Tibial artery (tissue), 4 donors: ENCODE data around the gene NOX3.

Source experiments
- DNase-seq, 2 donors: peaks; one replicate each; pipeline ENCODE4 v3.0.0-alpha.2; 2019
- H3K27ac ChIP-seq, 2 donors: fragments of 200-600 bp; sonication (generic) in 1 of 2; 1 replicate in 1 of 2; 2 replicates in 1 of 2; pipeline ENCODE4 v1.5.1; 2018 to 2019; ENCODE audit warnings: mild to moderate bottlenecking in 1 of 2
- H3K27me3 ChIP-seq, 2 donors: fragments of 200-600 bp; sonication (generic) in 1 of 2; one replicate each; pipeline versions ENCODE4 v1.5.1 to v1.6.0; 2016 to 2019
- H3K36me3 ChIP-seq, 3 donors: fragments of 200-600 bp; sonication (generic) in 2 of 3; one replicate each; pipeline ENCODE4 v1.5.1; 2016 to 2019; ENCODE audit warnings: mild to moderate bottlenecking in 2 of 3
- H3K4me1 ChIP-seq, 4 donors: fragments of 200-600 bp; sonication (generic) in 2 of 4; 1 replicate in 3 of 4; 2 replicates in 1 of 4; pipeline ENCODE4 v1.5.1; 2016 to 2019
- H3K4me3 ChIP-seq, 2 donors: fragments of 200-600 bp; sonication (generic) in 1 of 2; 1 replicate in 1 of 2; 2 replicates in 1 of 2; pipeline ENCODE4 v1.5.1; 2018 to 2019; ENCODE audit warnings: mild to moderate bottlenecking in 2 of 2
- H3K9me3 ChIP-seq, 3 donors: fragments of 200-600 bp; sonication (generic) in 1 of 3; one replicate each; pipeline ENCODE4 v1.5.1; 2016 to 2019
- CTCF ChIP-seq, 2 experiments: fragments of 200-600 bp in 1 of 2; fragments of 450-650 bp in 1 of 2; IDR thresholded peaks; one replicate each; pipeline ENCODE4 v1.5.1; 2017 to 2019; ENCODE audit warnings: antibody characterized with exemption in 2 of 2, mild to moderate bottlenecking in 1 of 2, moderate library complexity in 1 of 2
- intact Hi-C: fragments of 100-400 bp; cut with DNase I; formaldehyde crosslinking; loops from one replicate; pipeline ENCODE4 v1.15.0; 2023; ENCODE audit warnings: low total_unique reads

Gene NOX3

DNA sequence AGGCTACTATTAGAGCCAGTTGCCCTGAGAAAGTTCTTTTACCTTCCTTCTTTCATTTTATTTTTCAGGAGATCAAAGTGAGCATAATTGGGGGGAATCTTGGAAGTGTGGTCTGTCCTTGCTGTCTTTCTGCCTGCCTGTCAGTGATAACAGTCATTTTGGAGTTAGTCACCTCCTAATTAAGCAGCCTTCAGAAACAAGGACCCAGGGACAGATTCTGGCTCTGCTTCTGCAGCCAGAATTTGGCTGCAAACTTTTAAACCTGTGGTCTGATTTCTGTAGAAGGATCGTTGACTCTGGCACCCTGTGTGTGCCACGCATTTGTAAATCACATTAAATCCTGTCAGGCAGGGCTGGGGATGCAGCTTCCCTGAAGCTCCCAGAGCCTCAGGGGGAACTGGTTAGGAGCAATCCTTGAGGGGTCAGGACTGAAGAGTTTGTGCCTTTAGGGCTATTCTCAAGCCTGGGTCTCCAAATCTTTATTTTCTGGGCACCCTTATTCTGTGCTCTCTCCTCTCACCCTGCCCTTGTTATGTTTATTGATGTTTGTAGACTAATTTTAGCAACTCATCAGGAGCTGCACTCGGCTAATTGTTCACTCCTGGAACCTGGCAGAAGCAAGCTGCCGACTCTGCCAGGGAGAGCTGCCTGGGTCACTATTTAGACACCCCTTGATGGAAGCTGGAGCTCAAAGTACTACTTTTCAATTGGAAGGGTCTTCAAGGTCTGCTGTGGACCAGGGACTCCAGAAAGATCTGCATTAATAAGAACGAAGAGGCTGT is 6.8 kb downstream of the NOX3 start:
- intact Hi-C loops: no loop called here
- Histone ChIP-seq H3K4me3 (no peak overlapping the region), H3K4me1 (no peaks in the 10 kb centered on the region), H3K9me3 (no peaks in the 10 kb centered on the region), H3K36me3 (no peaks in the 10 kb centered on the region), H3K27ac (no peak overlapping the region), H3K27me3 (peaks cover 0 to 4% of the 10 kb centered on the region in 2 donors)
- TF ChIP-seq CTCF (IDR thresholded peaks at IDR 0.05): no peak
- DNase-seq: no peak

DNA sequence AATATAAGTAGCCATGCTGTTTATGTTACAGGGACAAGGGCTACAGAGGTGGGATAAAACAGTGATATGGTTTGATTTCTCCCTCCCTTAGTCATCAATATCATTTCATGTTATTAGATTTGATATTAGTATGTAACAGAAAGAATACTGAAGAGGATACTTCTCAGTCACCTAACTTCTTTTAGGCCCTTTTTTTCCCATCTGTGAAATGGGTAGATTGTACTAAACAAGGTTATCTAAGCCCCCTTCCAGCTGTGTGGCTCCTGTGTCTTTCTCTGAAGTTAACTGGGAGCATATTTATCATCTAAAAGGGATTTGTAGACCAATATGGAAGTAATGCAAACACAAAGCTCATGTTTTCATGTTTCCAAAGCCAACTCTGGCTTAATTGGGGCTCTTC is 7.7 kb downstream of the NOX3 start:
- H3K27ac ChIP-seq: no peak overlapping the region

DNA sequence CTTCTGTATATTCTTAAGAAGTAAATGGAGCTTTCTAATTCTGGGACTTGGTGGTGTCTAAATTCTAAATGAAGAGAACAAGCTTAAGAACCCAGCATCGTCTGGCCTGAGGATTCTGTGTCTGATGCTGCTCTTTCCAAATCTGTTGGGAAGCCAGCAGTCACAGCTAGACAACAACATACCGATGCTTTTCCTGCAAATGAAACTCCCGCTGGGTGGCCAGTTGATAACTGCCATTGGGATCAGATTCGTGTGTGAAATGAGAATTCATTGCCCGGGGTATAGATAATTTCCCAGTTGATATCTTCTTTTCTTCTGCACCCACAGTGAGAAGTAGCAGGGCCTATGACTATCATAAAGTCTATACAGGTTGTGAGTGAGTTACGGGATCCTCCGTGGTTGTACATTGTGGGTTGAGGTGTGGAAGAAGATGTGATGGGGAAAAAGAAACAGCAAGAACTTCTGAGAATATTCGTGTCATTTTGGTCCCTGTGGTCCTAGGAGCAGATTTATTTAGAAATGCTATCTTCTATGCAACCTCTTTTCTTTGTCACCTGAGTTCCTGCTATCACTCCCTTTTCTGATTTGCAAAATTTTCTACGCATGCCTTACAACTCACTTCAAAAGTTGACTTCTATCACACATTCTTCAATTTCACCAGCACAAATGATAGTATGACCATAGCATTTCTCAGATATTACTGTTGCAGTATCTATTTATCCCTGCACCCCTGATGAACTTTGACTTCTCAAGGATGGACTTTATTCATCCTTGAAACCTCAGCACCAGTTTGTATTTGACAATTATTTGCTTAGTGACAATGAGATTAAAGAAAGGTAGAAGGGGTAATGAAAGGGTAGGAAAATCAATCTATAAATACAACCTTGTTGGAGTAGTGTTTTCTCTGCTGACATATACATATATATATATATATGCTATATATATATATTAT is 10.4 kb downstream of the NOX3 start:
- no peak overlapping the region for H3K27ac ChIP-seq
- no peak for TF ChIP-seq CTCF (IDR thresholded peaks at IDR 0.05)
- no peaks in the 10 kb centered on the region for H3K4me1 ChIP-seq
- H3K27me3 ChIP-seq: peaks cover 0 to 4% of the 10 kb centered on the region in 2 donors
- DNase-seq: no peak
- intact Hi-C loops: no loop called here
- no peak overlapping the region for H3K4me3 ChIP-seq
- H3K36me3 ChIP-seq: no peaks in the 10 kb centered on the region
- H3K9me3 ChIP-seq: no peaks in the 10 kb centered on the region

More for the DNA sequence above, 7.7 kb downstream of the NOX3 start:
- H3K4me3 ChIP-seq: no peak overlapping the region
- DNase-seq: no peak
- intact Hi-C loops: no loop called here
- no peaks in the 10 kb centered on the region for H3K9me3 ChIP-seq
- no peaks in the 10 kb centered on the region for H3K36me3 ChIP-seq
- H3K27me3 ChIP-seq: peaks cover 0 to 4% of the 10 kb centered on the region in 2 donors
- no peak for TF ChIP-seq CTCF (IDR thresholded peaks at IDR 0.05)
- no peaks in the 10 kb centered on the region for H3K4me1 ChIP-seq

DNA sequence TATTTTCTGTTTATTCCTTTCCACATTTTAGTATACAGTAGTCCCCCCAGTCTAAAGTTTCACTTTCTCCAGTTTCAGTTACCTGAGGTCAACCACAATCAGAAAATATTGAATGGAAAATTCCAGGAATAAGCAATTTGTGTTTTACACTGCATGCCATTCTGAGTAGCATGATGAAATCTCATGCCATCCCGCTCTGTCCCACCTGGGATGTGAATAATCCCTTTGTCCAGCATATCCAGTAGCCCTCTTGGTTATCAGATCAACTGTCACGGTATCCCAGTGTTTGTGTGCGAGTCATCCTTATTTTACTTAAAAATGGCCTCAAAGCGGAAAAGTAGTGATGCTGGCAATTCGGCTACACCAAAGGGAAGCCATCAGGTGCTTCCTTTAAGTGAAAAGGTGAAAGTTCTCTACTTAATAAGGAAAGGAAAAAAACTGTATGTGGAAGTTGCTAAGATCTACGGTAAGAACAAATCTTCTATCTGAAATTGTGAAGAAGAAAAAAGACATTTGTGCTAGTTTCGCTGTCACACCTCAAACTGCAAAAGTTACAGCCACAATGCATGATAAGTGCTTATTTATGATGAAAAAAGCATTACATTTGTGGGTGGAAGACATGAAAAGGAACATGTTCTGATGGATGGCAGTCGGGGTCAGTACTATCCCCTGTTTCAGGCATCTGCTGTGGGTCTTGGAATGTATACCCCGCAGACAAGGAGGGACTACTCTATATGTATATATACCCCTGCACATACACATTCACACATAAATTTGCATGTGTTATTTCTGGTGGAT is 11.3 kb downstream of the NOX3 start:
- intact Hi-C loops: no loop called here
- no peaks in the 10 kb centered on the region for H3K27me3 ChIP-seq
- TF ChIP-seq CTCF (IDR thresholded peaks at IDR 0.05): no peak
- no peak overlapping the region for H3K4me3 ChIP-seq
- H3K27ac ChIP-seq: no peak overlapping the region
- no peaks in the 10 kb centered on the region for H3K9me3 ChIP-seq
- DNase-seq: no peak
- no peaks in the 10 kb centered on the region for H3K4me1 ChIP-seq
- no peaks in the 10 kb centered on the region for H3K36me3 ChIP-seq

GRCh38 chr6:155443168-155443567 is 12.5 kb downstream of the NOX3 start:
- intact Hi-C loops: no loop called here
- no peaks in the 10 kb centered on the region for H3K9me3 ChIP-seq
- H3K4me1 ChIP-seq: no peaks in the 10 kb centered on the region
- H3K36me3 ChIP-seq: no peaks in the 10 kb centered on the region
- DNase-seq: no peak
- TF ChIP-seq CTCF (IDR thresholded peaks at IDR 0.05): no peak
- H3K27ac ChIP-seq: no peak overlapping the region
- H3K4me3 ChIP-seq: no peak overlapping the region
- no peaks in the 10 kb centered on the region for H3K27me3 ChIP-seq
